ENCODE results near the gene COG1.

DNA sequence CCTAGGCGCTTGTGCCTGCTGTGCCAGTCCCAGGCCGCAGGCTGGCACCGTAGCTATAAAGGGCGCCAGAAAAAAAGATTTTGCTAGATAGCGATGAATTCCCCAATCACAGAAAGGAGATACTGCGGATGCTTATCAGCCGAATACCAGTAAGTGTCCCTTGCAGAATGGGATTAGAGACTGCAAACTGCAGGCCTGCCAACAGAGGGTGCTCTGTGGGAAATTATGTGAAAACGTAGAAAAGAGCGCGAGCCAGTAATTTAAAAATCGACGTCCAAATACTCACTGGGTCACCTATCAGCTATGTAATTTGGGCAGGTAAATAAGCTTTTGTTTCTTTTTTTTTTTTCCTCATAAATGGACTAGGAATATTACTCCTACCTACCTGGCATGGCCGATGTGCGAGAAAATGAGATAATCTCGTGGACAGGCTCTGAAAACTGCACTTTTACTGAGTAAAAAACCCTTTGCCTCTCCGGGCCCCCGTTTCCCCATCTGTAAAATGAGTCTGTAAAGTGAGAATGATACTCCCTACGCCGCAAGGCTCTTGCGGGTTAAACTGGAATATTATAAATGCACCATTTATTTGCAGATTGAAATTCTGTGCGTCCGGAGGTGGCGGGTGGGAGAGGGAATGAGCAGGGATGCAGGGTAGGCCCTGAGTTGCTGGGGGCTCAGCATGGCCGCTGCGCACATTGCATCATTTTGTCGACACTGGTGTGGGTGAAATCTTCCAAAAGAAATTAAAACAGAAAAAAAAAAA is 1.2 kb upstream of the COG1 start:
- TF ChIP-seq, protein P1, sequence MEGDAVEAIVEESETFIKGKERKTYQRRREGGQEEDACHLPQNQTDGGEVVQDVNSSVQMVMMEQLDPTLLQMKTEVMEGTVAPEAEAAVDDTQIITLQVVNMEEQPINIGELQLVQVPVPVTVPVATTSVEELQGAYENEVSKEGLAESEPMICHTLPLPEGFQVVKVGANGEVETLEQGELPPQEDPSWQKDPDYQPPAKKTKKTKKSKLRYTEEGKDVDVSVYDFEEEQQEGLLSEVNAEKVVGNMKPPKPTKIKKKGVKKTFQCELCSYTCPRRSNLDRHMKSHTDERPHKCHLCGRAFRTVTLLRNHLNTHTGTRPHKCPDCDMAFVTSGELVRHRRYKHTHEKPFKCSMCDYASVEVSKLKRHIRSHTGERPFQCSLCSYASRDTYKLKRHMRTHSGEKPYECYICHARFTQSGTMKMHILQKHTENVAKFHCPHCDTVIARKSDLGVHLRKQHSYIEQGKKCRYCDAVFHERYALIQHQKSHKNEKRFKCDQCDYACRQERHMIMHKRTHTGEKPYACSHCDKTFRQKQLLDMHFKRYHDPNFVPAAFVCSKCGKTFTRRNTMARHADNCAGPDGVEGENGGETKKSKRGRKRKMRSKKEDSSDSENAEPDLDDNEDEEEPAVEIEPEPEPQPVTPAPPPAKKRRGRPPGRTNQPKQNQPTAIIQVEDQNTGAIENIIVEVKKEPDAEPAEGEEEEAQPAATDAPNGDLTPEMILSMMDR (IDR thresholded peaks at IDR 0.05) = peak; percentile 44 to 82 (median 70)
- peak; percentile 49 for TF ChIP-seq POLR2AphosphoS5 (IDR thresholded peaks at IDR 0.05)

Data from prostate gland (tissue), 2 donors.